Measurements from ENCODE around the gene ZFPM1.
"Not testable (repeated sequence)": the region's sequence is repeated elsewhere in the genome, so short reads cannot be mapped to it uniquely, and the experiment has no call there.

Gene ZFPM1

DNA sequence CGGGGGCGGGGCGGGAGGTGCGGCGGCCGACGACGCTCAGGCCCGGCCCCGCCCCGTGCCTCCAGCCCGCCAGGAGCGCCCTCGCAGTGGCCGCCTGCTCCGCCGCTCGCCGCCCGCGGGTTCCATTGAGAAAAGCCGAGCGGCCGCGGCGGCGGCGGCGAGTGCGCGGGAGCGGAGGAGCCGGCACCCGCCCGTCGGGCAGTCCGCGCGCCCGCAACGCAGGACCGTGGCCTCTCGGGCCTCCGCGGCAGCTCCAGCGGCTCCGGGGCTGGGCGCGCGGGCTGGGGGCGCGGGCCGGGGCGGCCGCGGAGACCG, at the start of gene ZFPM1:
Gene ZFPM1, plus strand, starts transcription at position 64 of the 315 bp plus-strand sequence. CDS start 359 bp downstream, outside the sequence.
- no peak for DNase-seq

- DNase-seq: no peak
These were observed 49.1 kb upstream of the ZFPM1 start for GRCh38 chr16:88403794-88404581.

GRCh38 chr16:88404769-88405168, 48.3 kb upstream of the ZFPM1 start:
- no peak for DNase-seq

- DNase-seq: no peak
These were observed 47.6 kb upstream of the ZFPM1 start for GRCh38 chr16:88405216-88406060.

GRCh38 chr16:88406096-88407041, 46.7 kb upstream of the ZFPM1 start:
- DNase-seq: no peak

- DNase-seq: no peak
These were observed 46.0 kb upstream of the ZFPM1 start for GRCh38 chr16:88407042-88407420.

DNA sequence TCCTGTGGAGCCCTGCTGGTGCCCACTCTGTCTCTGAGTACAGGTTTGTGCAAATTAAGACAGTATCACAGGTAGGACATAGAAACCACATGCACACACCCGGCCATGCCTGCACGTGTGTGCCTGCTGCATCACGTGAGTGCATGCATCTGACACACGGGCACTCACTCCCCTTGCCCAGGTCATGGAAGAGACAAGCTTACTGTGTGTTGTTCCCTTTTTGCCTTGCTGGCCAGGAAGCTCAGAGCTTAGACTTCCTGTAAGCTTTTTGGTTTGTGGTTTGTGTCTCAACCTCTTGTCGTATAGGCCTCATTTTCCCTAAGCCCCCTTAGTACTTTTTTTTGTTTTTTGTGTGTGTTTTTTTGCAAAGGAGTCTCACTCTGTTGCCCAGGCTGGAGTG, 45.3 kb upstream of the ZFPM1 start:
- no peak for DNase-seq

DNA sequence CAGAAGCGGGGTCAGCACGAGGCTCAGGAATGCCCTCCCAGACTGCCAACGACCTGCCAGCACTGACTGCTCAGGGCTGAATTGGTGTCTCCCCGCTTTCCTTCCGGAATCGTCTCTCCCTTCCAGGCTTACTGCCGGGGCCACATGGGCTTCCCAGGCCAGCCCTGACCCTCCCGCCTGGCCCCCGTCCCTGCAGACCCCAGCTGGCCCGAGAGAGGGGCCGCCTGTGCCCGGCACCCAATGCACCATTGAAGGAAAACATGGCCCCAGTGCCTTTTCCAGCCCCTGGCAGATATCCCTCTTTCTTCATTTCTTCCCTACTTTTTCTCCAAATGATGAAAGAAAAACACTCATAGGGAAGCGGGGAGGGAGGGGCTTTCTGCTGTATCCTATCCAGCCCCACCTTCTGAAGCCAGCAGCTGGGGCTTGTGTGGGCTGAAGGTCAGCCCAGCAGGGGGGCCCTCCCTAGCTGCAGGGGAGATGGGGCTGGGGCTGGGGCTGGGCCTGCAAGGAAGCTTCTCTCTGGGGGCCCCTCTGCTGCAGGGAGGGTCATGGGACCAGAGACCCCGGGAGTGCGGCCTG, 44.4 kb upstream of the ZFPM1 start:
- DNase-seq: no peak

- DNase-seq: no peak
These were observed 43.6 kb upstream of the ZFPM1 start for GRCh38 chr16:88409296-88410065.

- DNase-seq: not testable (repeated sequence)
These were observed 42.6 kb upstream of the ZFPM1 start for GRCh38 chr16:88410297-88410968.

DNA sequence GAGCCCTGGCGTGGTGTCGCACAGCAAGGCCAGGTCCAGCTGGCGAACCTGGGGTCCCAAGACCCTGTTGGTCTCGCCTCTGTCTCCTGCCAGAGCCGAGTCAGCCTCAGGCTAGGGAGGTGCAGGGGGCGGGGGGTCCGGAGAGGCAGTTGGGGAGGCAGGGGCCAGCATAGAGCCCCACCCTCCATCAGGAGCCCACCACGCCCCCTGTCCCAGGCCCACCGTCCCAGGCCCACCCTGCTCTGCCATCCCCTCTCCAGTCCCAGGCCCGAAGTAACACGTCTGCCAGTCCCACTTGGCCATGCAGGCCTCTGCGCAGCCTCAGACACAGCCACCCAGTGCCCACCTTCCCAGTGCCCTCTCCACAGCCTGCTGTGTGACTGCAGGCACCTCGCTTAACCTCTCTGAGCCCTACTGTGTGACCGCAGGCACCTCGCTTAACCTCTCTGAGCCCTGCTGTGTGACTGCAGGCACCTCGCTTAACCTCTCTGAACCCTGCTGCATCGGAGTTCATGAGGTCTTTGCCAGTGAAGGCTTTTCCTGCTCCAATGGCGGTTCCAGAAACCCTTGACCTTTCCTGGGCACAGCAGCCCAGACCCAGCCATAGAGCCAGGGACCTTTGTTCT, 41.0 kb upstream of the ZFPM1 start:
- DNase-seq: no peak

- DNase-seq: no peak
These were observed 40.3 kb upstream of the ZFPM1 start for GRCh38 chr16:88412766-88413165.

- no peak for DNase-seq
These were observed 39.8 kb upstream of the ZFPM1 start for GRCh38 chr16:88413231-88413630.

- no peak for DNase-seq
These were observed 39.4 kb upstream of the ZFPM1 start for GRCh38 chr16:88413631-88414030.

GRCh38 chr16:88414521-88415380, 38.3 kb upstream of the ZFPM1 start:
- no peak for DNase-seq

GRCh38 chr16:88415381-88415705, 37.7 kb upstream of the ZFPM1 start:
- DNase-seq: no peak

- DNase-seq: no peak
These were observed 37.3 kb upstream of the ZFPM1 start for GRCh38 chr16:88415713-88416323.

DNA sequence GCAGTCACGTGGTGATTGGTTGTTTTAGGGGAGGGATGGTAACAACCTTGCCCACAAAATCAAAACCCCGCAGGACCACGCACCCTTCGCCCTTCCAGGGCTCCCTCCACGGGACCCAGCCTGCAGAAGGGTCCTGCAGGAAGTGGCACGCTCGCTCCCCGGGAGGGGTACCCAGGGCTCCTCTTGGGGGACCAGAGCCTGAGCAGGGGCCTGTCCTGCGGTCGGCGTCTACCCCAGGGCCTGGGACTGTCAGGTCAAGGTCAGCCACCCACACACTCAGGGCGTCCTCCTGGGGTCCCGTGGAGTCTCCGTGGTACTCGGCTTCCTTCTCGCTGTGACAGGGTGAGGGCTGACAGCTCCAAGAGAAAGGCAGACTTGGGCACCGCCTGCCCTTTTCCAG, 36.4 kb upstream of the ZFPM1 start:
- DNase-seq: no peak

- DNase-seq: no peak
These were observed 35.2 kb upstream of the ZFPM1 start for GRCh38 chr16:88417684-88418476.
